Coronary artery (tissue), 2 donors: ENCODE data around the gene BORCS5.
"Not testable (repeated sequence)": the region's sequence is repeated elsewhere in the genome, so short reads cannot be mapped to it uniquely, and the experiment has no call there.

Experiments
- DNase-seq: peaks from one replicate; pipeline ENCODE4 v3.0.0-alpha.2; 2017; ENCODE audit warnings: low spot score
- H3K27ac ChIP-seq, 2 donors: fragments of 200-600 bp; sonication (generic); one replicate each; pipeline ENCODE4 v1.5.1; 2016 to 2019
- H3K4me3 ChIP-seq: fragments of 200-600 bp; sonication (generic); 2 replicates; pipeline ENCODE4 v1.5.1; 2016; ENCODE audit warnings: mild to moderate bottlenecking, moderate library complexity
- CTCF ChIP-seq: fragments of 200-600 bp; sonication (generic); IDR thresholded peaks from one replicate; pipeline ENCODE4 v1.5.1; 2019; ENCODE audit warnings: antibody characterized with exemption

The BORCS5 gene

GRCh38 chr12:12498210-12498609, 141.3 kb downstream of the BORCS5 start:
- Histone ChIP-seq H3K27ac (no peak overlapping the region), H3K4me3 (no peak overlapping the region)
- no peak for DNase-seq
- no peak for TF ChIP-seq CTCF

- no peak for TF ChIP-seq CTCF
- Histone ChIP-seq H3K4me3 (no peak overlapping the region), H3K27ac (no peak overlapping the region)
- DNase-seq, result no peak
These were observed 143.2 kb downstream of the BORCS5 start for GRCh38 chr12:12499909-12500604.

GRCh38 chr12:12501121-12501520, 144.2 kb downstream of the BORCS5 start:
- Histone ChIP-seq H3K27ac (no peak overlapping the region), H3K4me3 (no peak overlapping the region)
- DNase-seq, result no peak
- no peak for TF ChIP-seq CTCF

- not testable (repeated sequence) for H3K4me3 ChIP-seq, DNase-seq, H3K27ac ChIP-seq
These were observed 145.4 kb downstream of the BORCS5 start for GRCh38 chr12:12502130-12502814.

GRCh38 chr12:12502815-12503151, 145.9 kb downstream of the BORCS5 start:
- TF ChIP-seq CTCF, result no peak
- Histone ChIP-seq H3K27ac (no peak overlapping the region), H3K4me3 (no peak overlapping the region)
- no peak for DNase-seq

- TF ChIP-seq CTCF, result no peak
- Histone ChIP-seq H3K27ac (no peak overlapping the region), H3K4me3 (no peak overlapping the region)
- no peak for DNase-seq
These were observed 146.7 kb downstream of the BORCS5 start for GRCh38 chr12:12503384-12504078.

GRCh38 chr12:12505544-12506495, 148.9 kb downstream of the BORCS5 start:
- DNase-seq, result no peak
- peak overlapping the region; percentile 59 for H3K4me3 ChIP-seq
- no peak for TF ChIP-seq CTCF
- peak overlapping the region; percentile 42 to 81 for H3K27ac ChIP-seq
